HG03045 (cell line): ENCODE data around the gene CBX8.
"Not testable (repeated sequence)": the region's sequence is repeated elsewhere in the genome, so short reads cannot be mapped to it uniquely, and the experiment has no call there.

Source experiments
- ATAC-seq: cut with Tn5 transposase; IDR thresholded peaks from one replicate; pipeline ENCODE4 v1.9.1; 2021; ENCODE audit warnings: mild to moderate bottlenecking, moderate library complexity; ENCODE audit not compliant: unreplicated experiment

CBX8 gene

GRCh38 chr17:79781736-79782575 lies 14.9 kb downstream of the CBX8 start:
- ATAC-seq = no peak

DNA sequence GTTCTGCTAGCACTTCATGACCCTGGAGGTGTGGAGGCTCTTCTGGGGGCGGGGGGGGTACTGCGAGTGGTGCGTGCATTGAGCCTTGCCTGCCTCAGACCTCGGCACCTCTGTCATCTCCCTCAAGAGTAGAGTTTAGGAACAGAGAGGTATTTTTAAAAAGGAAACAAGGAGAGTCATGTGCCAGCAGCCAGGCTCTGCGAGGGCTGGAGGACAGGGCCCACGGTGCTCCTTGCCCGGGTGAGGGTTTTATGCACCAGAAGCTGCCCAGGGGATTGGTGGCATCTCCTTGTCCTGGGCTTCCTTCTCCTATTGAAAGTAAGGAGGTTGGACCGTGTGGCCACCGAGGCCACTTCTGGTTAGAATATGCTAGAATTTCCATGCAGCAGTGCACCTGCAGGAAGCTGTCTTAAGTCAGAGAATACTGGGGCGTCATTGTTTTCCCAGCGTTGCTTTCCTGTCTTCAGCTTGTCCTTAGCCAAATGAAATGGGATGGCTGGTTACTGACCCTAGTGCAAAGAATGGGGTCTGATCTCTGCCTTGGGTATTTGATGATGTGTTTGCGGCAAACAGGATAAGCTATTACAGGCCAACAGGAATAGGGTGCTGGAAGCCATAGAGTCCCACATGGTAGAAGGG lies 15.7 kb downstream of the CBX8 start:
- ATAC-seq = no peak

DNA sequence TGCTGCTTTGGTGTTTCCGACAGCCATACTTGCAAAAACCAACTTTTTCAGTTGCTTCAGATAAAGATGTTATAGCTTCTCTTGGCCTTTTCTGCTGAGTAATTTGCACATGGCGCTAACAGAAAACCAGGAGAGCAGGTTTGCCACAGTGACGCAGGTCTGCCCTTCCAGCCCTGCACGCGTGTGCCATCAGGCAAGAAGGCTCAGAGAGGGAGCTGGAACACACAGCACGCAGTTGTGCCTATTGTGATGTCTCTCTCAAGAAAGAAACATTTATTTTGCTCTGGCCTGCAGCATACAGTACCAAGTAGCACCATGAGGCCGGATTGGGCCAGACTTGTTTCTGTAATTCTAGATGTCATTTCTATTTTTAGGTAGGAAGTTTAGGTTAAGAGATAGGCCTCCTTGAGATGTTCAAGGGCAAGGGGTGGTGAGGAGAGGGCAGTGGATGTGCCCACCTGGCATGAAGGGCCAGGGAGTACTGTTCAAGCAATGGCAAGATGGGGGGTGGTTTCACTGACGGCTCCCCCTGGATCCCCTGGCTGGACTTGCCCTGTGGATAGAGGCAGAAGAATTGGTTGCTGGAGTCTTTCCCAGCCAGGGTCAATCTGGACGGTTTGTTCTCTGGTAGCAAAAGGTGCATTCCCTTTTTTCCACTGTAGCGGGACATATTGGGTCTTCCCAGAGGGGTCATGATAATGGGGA lies 17.1 kb downstream of the CBX8 start:
- ATAC-seq = no peak

DNA sequence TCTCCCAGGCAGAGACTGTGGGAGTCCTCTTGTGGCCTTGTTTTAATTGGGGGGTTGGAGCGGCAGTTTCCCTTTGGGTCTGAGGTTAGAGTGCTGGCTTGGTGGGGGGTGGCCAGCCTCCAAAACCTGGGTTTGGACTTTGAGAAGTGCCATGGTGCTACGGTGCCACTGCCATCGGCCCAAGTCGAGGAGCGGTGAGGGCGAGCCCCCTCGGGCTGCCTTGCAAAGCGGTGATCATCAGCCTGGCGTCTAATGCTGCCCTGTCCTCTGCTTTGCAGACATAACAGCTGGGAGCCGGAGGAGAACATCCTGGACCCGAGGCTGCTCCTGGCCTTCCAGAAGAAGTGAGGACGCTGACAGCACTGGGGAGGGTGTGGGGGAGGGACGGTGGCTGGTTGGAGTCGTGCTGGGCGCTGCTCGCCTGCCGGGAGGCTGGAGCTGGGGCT lies 17.8 kb downstream of the CBX8 start:
- ATAC-seq = no peak

DNA sequence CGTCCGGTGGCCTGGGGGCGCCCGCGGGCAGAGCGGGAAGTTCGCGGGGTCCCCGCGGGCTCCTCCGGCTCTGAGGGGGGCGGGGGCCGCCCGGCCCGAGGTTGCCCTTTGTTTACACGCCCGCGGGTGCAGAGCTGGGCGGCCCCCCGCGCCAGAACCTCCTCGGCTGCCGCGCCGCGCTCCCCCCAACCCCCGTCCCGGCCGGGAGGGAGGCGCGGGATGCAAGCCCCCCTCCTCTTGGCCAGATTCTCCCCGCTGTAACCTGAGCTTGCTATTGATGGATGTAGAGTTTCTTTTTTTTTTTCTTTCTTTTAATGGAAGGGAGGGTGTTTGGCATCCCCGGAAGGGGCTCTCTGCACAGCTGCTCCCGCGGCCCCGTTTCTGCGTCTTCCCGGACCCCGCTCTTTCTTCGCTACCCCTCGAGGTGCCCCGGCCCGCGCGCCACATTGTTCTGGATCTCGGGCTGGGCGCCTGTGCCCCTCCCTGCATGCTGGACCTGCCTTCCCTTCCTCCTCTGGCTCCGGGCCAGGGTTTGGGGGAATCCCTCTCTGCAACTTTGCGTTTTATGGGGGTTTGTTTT lies 18.3 kb downstream of the CBX8 start:
- ATAC-seq = no peak

- peak; percentile 68 for ATAC-seq
Observed at GRCh38 chr17:79777894-79778503, 18.9 kb downstream of the CBX8 start, which contains the start of gene CBX2. CBX2 (plus strand) TSS chr17:79778148; CDS start chr17:79778236, 88 bp downstream.

DNA sequence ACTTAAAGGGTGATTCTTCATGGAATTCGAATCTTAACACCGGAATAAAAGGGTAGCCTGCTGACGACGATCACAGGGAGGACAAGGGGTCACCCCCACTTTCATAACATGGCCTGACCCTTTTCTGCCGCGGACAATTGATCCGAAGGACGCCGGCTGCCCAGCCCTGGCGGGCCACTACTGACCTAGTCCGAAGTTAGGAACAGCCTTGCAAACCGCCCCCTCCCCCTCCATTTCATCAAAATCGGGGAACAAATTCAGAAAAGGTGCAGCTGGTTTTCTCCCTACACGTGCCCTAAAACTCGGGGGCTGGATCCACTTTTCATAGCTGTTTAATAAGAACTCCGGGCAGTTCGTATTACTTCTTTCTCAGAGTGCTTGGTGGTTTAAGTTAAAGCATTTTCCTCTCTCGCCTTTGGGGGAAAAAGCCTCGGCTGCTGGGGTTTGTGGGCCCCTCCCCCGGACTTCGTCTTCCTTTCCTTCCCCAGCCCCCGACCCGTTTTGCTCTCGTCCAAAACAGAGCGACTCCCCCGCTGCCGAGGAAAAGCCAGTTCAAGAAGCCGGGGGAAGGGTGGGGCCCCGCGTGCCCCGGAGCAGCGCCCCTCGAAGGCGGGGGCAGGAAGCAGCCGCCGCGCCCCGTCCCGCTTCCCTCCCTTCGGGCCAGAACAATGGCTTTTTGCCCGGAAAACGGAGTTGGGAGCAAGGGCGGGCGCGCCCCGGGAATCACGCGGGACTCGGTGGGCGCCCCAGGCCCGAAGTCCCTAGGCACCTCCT lies 19.6 kb downstream of the CBX8 start:
- peak; percentile 15 for ATAC-seq

- no peak for ATAC-seq
Observed at GRCh38 chr17:79776376-79777119, 20.3 kb downstream of the CBX8 start.

- ATAC-seq = no peak
Observed at GRCh38 chr17:79775632-79776031, 21.2 kb downstream of the CBX8 start.

- no peak for ATAC-seq
Observed at GRCh38 chr17:79774561-79774975, 22.3 kb downstream of the CBX8 start.

DNA sequence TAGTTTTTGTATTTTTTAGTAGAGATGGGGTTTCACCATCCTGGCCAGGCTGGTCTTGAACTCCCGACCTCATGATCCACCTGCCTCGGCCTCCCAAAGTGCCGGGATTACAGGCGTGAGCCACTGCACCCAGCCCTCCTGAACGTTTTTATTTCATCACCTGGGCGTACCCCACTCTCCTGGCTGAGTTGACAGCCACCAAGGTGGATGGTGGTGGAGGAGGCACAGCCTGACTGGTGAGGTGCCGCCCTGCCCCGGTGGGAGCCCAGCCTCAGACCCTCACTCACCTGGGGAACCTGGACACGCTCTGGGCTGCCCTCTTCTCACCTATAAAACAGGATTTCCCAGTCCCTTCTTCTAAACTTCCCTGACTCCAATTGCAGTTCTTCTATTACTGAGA lies 24.2 kb downstream of the CBX8 start:
- ATAC-seq = not testable (repeated sequence)

- ATAC-seq = no peak
Observed at GRCh38 chr17:79771276-79771675, 25.6 kb downstream of the CBX8 start.

DNA sequence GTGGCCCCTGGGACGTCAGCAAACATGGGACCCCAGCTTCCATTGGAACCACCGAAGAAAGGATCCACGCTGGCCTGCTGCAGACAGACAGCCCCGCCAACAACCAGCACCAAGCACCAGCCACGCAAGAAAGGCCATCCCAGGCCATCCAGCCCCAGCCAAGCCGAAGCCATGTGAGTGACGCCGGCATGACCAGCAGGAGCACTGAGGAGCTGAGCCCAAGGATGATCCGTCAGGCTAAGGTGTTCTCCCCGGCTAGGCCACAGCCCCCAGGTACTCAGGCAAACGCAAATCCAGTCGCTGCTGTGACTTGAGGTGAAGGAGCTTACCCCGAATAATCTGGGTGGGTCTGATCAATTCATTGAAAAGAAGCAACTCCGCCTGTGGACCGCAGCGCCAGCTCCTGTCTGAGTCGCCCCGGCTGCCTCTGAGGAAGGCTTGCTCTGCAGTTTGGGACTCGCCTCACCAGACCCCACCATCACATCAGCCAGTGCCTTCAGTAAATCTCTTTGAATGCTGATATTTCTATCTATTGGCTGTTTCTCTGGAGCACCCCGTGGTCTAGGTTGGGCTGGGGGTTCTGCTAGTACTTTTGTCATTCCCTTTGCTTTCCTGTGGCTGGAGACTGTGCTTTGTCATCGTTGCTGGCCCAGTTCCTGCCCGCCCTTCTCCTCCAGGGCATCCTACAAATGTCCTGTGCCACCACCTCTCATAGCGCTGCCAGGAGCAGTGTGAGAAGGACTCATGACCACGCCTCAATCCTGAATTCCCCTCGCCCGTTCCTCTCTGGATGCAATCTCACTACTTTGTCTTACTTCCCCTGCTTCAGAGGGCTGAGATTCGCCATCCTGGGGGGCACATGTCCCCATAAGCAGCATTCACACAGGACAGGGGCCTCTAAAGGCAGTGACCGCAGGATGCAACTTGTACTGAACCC lies 27.0 kb downstream of the CBX8 start:
- ATAC-seq = no peak

- ATAC-seq = no peak
Observed at GRCh38 chr17:79765708-79766107, 31.2 kb downstream of the CBX8 start.

- no peak for ATAC-seq
Observed at GRCh38 chr17:79761894-79762589, 34.8 kb downstream of the CBX8 start.

DNA sequence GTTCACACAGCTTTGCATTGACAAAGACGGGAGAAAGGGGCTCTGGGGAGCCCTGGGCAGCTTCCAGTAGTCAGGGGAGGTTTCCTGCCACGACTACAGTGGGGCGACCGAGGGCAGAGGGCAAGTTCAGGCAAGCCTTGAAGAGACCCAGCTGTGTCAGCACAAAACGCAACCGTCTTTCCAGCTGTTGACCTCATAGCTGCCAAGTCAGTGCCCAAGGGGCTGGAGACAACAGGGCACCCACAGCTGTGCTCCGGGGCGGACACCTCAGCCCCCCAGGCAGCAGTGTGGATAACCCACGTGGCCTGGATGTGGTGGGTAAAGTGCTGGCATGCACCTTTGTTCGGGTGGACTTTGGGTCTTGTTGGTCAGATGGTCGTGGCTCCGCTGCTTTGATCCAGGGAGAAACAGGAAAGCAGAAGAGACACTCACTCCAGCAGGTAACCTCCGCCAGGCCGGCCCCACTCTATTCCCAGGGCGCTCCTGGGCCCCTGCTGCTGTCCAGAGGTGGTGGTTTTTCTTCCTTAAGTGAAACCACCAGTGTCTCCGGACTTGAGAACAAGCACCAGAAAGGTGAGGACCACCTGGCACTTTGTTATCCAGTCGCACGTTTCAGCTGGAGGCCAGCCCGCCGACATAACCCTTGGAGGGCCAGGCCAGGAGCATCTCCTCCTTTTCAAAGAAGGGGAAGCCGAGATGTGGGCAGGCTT lies 36.5 kb downstream of the CBX8 start:
- no peak for ATAC-seq

DNA sequence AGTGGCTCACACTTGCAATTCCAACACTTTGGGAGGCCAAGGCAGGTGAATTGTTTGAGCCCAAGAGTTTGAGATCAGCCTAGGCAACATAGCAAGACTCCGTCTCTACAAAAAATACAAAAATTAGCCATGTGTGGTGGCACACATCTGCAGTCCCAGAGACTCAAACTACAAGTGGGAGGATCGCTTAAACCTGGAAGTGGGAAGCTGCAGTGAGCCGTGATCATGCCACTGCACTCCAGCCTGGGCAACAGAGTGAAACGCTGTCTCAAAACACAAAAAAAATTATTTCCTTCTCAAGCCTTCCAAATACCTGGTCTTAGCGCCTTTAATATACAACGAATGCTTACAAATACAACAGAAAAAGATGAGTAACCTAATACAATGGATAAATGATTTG lies 38.6 kb downstream of the CBX8 start:
- ATAC-seq = no peak
